NCI-H524 treated with DMSO at 0.1 percent for 48 hours (cell line): Measurements from ENCODE around the gene TGFBR3L.
"Not testable (repeated sequence)": the region's sequence is repeated elsewhere in the genome, so short reads cannot be mapped to it uniquely, and the experiment has no call there.

Experiments used
- DNase-seq: peaks from one replicate; lab custom pipeline; 2025; lab: John Stamatoyannopoulos, UW

Gene TGFBR3L

GRCh38 chr19:7928334-7928706 lies 13.7 kb downstream of the TGFBR3L start:
- DNase-seq, result no peak

GRCh38 chr19:7928741-7929701 lies 14.4 kb downstream of the TGFBR3L start:
- DNase-seq, result no peak

GRCh38 chr19:7930030-7930429 lies 15.4 kb downstream of the TGFBR3L start:
- not testable (repeated sequence) for DNase-seq

DNA sequence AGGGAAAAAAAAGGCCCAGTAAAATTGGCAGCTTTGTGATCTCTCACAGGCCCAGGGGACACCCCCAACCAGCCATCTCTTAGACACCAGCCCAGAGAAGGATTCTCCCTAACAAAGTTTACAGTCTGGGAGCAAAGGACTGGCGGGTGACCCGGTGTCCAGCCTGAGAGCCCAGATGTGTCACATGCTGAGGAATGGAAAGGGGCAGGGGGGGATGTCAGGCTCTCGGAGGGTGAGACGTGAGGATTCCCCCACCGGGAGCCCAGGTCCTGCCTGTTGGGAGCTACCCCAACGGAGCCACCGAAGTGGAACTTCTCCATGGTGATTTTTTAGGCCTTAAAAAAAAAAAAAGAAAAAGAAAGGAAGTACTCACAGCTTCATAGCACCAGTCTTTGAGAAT lies 16.1 kb downstream of the TGFBR3L start:
- no peak for DNase-seq

DNA sequence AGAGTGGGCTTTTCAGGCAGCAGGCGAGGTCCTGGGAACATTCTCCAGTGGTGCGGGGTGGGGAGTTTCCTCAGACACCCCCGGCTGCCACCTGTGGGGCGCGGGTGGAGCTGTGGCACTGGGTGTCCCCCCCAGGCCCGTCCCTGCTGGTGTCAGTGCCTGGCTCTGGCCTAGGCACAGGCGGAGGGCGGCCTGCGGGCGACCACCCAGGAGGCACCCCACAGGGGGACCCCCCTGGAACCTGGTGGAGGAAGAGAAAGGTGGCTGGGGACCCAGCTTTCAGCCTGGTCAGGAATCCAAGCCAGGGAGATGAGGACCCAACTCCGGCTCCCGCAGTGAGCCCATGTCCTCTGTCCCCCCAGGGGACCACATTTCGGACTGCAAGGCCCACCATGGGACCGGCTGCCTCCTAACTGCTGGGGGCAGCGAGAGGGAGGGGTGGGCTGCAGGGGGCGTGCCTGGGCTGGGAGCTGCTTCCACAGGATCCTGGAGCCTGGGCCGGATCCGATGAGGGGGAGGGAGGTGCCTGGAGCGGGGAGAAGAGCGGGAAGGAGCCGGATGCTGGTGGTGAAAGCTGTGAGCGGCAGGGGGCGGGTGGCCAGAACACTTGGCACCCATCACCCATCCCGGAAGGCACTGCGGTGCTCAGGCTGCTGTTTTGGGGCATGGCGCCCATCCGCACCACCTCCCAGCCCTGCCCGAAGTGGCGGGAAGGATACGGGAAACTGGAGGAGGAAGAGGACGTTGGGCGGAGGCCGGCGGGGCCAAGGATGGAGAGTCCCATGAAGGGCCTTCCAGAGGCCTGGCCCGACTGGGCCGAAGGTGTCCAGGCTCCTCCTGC lies 16.8 kb downstream of the TGFBR3L start:
- no peak for DNase-seq

GRCh38 chr19:7932276-7932929 lies 17.8 kb downstream of the TGFBR3L start:
- DNase-seq, result no peak

GRCh38 chr19:7932930-7933300 lies 18.3 kb downstream of the TGFBR3L start:
- DNase-seq, result no peak

DNA sequence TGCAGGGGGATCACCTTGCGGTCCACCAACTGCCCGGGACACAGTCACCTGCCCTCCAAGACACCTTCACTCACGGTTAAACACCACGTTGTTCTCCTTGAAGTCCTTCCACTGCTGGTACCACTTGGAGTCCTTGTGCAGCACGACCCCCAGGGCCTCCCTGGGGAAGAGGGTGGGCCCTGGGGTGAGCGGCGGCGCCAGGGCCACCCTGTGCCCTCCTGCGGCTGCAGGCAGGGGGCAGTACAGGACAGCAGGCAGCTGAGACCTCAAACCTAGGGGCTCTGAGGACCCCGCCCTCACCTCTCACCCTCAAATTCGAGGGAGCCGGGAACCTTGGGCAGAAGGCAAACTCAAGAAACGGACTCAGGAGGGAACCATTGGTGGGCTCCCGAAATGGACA lies 18.8 kb downstream of the TGFBR3L start:
- no peak for DNase-seq

GRCh38 chr19:7933828-7934725 lies 19.4 kb downstream of the TGFBR3L start:
- no peak for DNase-seq

DNA sequence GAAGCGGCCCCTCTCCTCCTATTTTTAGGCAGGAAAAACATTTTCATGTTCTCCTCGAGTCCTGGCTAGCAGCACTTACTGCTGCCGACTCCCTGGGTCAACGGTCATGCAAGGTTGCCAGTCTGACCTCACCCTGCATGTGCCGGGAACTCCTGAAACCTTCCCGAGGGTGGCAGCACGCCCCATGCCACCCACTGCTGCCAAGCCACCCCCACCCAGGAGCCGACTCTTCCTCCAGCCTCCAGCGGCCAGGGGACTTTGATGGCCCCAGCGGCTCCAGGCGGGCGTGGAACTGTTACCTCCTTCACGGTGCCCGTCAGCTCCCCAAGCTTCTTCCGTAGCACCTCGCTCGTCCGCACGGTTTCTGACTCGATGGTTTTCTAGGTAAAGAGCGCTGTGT lies 20.1 kb downstream of the TGFBR3L start:
- DNase-seq, result no peak

DNA sequence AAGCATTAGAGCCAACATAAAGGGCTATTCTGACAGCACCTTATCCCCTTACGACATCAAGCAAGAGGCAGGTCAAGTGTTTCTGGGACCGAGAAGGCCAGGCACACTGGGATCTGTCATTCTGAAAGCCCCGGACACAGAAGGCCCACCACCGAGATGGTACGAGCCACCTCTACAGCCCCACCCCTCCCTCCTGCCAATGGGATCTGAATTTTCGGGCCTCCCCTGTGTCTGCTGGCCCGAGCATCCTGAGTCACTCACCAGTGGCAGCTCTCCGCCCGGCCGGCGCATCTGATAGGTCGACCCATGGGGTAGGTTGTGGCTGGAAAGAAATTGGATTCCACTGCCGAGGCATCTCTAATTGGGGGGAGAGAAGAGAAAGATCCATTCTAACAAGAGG lies 26.2 kb downstream of the TGFBR3L start:
- DNase-seq, result no peak

GRCh38 chr19:7941895-7942596 lies 27.4 kb downstream of the TGFBR3L start:
- no peak for DNase-seq

DNA sequence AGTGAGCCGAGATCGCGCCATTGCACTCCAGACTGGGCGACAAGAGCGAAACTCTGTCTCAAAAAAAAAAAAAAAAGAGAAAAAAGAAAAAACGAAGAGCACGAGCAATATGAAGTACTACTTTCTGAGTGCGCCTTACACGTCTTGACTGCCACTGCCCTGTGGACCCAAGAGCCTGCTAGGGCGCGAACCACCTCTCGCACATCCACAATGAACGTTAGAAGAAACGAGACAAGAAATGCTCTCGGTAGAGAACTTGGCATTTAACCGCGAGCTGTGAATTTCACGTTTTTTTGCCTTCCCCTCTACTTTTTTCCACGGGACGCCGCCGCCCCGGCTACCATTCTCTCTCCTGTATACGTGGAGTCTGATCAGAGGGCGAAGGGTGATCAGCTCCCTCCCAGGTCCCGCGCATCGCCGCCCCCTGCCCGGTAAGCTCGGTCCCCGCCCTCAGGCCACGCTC lies 28.4 kb downstream of the TGFBR3L start:
- DNase-seq, result no peak

- DNase-seq, result peak; percentile 99
Measured at GRCh38 chr19:7943444-7944176, 29.0 kb downstream of the TGFBR3L start, which contains the start of gene TIMM44. TIMM44 (minus strand) TSS chr19:7943666; CDS start chr19:7943651, 15 bp downstream.

DNA sequence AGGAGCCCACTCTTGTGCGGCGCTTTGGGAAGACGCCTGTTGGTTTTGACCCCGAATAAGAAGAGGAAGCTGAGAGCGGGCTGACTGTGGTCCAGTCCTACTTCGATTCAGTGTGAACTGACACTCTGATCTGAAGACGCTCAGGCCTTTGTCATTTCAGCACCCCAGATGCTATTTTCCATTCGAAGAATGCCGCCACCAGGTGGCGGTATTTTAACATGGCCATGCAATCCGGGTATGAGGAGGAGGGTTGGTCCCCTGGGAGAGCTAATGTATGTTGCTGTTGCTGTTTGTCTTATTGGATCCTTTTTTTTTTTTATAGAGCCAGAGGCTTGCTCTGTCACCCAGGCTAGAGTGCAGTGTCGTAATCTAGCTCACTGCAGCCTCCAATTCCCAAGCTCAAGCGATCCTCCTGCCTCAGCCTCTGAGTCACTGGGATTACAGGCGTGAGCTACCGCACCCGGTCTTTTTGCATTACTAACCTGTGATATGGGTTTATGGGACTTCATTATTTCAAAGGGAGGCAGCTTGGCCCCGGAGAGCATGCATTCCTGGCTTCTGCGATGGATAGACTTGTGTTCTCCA lies 29.6 kb downstream of the TGFBR3L start:
- peak; percentile 28 for DNase-seq

GRCh38 chr19:7947939-7948338 lies 33.3 kb downstream of the TGFBR3L start:
- DNase-seq, result no peak

GRCh38 chr19:7953060-7953459 lies 38.4 kb downstream of the TGFBR3L start:
- DNase-seq, result no peak

DNA sequence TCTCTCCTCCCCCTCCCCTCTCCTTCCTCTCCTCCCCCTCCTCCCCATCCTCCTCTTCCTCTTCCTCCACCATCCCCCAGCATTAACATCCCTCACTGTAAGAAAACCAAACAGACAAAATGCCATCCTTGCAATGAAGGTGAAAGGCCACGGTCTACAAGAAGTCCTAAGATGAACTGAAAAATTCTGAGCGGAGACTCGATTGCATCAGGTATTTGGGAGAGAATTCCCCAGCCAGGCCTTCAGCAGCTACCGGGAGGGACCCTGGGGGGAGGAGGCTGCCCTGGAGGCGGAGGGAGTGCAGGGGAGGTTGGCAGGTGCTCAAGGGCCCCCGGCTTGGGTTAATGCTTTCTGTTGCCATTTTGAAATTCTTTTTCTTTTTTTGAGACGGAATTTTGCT lies 38.9 kb downstream of the TGFBR3L start:
- DNase-seq, result no peak

- no peak for DNase-seq
Measured at GRCh38 chr19:7955696-7956095, 41.1 kb downstream of the TGFBR3L start.
